ENCODE results near the gene PLVAP.

The PLVAP gene

DNA sequence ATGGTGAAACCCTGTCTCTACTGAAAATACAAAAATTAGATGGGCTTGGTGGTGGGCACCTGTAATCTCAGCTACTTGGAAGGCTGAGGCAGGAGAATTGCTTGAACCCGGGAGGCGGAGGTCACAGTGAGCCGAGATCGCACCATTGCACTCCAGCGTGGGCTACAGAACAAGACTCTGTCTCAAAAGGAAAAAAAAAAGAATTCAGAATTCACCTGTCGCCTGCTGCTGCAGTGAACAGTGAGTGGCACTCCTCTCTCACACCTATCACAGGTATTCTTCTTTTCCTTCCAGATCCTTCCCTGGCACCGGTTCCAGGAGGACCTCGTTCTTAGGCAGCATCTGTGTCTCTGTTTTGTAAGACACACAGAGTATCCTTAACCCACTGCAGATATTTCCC is 37.0 kb upstream of the PLVAP start:
- Histone ChIP-seq H3K9me3 (ENCODE audit: insufficient read depth, low read depth, low read length) (no peaks in the 10 kb centered on the region), H3K27me3 (ENCODE audit: insufficient read depth, low read length) (no peaks in the 10 kb centered on the region; the same call in 1 of the 2 replicates), H3K4me3 (ENCODE audit: low read length) (no peak overlapping the region), H3K9ac (ENCODE audit: low read depth, low read length) (no peak overlapping the region), H3K4me1 (ENCODE audit: insufficient read depth, low read length) (peaks cover 16% of the 10 kb centered on the region), H3K36me3 (ENCODE audit: insufficient read depth, low read length) (no peaks in the 10 kb centered on the region), H3K27ac (ENCODE audit: low read depth, low read length) (no peak overlapping the region; the same call in 1 of the 2 replicates)
- 91% methylated on average over 8 of the region's 8 CpGs for WGBS

DNA sequence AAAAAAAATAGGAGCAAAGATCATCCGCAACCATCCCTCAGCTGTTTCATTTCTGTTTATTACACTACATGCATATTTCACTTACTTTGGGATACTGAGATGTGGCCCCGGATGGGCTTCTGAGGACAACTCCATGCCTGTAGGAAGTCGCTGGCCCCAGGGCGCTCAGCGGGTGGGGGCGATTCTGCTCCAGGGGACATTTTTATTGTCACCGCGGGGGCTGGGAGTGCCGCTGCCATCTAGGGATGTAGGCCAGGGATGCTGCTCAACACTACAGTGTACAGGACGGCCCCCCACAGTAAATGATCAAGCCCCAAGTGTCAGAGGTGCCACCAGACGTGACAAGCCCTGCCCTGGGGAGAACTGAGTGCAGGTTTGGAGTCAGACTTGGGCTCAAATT is 34.7 kb upstream of the PLVAP start:
- no peaks in the 10 kb centered on the region; the same call in 1 of the 2 replicates for H3K27me3 ChIP-seq (ENCODE audit: insufficient read depth, low read length)
- no peak overlapping the region for H3K27ac ChIP-seq (ENCODE audit: low read depth, low read length)
- H3K9me3 ChIP-seq (ENCODE audit: insufficient read depth, low read depth, low read length) = no peaks in the 10 kb centered on the region
- H3K4me3 ChIP-seq (ENCODE audit: low read length) = no peak overlapping the region
- no peaks in the 10 kb centered on the region for H3K36me3 ChIP-seq (ENCODE audit: insufficient read depth, low read length)
- H3K9ac ChIP-seq (ENCODE audit: low read depth, low read length) = no peak overlapping the region
- 81% methylated on average over 11 of the region's 11 CpGs for WGBS
- H3K4me1 ChIP-seq (ENCODE audit: insufficient read depth, low read length) = peaks cover 15% of the 10 kb centered on the region

DNA sequence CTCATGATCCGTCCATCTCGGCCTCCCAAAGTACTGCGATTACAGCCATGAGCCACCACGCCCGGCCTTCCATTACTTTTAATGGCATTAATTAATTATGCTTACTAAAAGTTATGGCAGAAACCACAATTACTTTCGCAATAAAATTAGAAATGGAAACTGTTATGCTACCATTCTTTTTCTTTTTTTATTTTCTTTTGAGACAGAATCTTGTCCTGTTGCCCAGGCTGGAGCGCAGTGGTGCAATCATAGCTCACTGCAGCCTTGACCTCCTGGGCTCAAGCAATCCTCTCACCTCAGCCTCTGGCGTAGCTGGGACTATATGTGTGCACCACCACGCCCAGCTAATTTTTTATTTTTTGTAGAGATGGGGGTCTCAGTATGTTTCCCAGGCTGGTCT is 32.8 kb upstream of the PLVAP start:
- H3K4me3 ChIP-seq (ENCODE audit: low read length) = no peak overlapping the region
- H3K27me3 ChIP-seq (ENCODE audit: insufficient read depth, low read length) = no peaks in the 10 kb centered on the region
- no peak overlapping the region for H3K27ac ChIP-seq (ENCODE audit: low read depth, low read length)
- no peak overlapping the region for H3K9ac ChIP-seq (ENCODE audit: low read depth, low read length)
- no peaks in the 10 kb centered on the region for H3K36me3 ChIP-seq (ENCODE audit: insufficient read depth, low read length)
- H3K9me3 ChIP-seq (ENCODE audit: insufficient read depth, low read depth, low read length) = no peaks in the 10 kb centered on the region
- 94% methylated on average over 9 of the region's 9 CpGs for WGBS
- H3K4me1 ChIP-seq (ENCODE audit: insufficient read depth, low read length) = peaks cover 18% of the 10 kb centered on the region

DNA sequence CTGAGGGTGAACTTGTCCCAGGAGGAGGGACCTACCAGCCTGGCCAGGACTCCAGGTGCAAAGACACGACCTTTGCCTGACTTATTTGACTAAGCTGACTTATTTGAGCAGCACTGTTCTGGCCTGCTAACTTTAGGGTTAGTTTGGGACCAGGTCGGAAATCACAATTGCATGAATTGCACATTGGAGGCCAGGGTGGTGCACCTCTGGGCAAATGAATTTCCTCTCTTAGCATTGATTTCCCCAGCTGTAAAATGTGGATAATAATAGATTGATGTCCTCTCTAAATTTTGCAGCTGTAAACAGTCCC is 29.7 kb upstream of the PLVAP start:
- peak overlapping the region; percentile 30; the same call in 1 of the 2 replicates for H3K27ac ChIP-seq (ENCODE audit: low read depth, low read length)
- 84% methylated on average over 2 of the region's 2 CpGs for WGBS
- peaks cover 8% of the 10 kb centered on the region for H3K36me3 ChIP-seq (ENCODE audit: insufficient read depth, low read length)

DNA sequence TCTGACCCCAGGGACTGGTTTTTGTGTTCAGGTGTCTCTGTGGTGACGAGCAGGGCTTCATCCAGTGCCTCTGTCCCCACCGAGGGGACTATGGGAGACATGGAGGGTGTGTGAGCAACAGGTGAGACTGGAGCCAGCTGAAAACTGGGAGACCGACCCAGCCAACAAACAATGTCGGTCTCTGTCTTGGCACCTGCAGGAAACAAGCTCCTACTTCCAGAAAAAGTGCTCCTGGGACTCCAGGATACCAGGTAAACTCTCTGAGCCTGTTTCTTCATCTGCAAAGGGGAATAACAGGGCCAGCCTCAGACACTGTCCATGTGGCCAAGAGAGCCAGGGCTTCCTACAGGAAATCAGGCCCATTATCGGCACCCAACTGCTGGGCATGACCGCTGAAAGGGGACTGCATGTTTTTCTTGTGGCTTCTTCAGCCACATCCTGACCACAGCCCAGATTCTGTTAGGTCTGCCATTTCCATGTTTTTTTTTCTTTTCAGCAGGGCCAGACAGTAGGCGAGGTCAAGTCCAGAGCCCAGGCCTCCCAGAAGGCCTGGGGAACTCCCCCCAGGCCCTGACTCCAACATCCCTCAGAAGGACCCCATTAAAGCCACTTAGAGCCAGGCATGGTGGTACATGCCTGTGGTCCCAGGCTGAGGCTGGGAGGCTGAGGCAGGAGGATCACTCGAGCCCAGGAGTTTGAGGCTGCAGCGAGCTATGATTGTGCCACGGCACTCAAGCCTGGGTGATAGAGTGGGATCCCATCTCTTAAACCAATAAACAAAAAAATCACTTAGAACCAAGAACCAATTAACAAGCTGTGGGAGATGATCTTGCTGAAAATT is 29.1 kb upstream of the PLVAP start:
- no peaks in the 10 kb centered on the region for H3K27me3 ChIP-seq (ENCODE audit: insufficient read depth, low read length)
- H3K9me3 ChIP-seq (ENCODE audit: insufficient read depth, low read depth, low read length) = no peaks in the 10 kb centered on the region
- H3K4me1 ChIP-seq (ENCODE audit: insufficient read depth, low read length) = peaks cover 22% of the 10 kb centered on the region
- no peak overlapping the region for H3K4me3 ChIP-seq (ENCODE audit: low read length)
- 95% methylated on average over 10 of the region's 10 CpGs for WGBS
- no peak overlapping the region for H3K9ac ChIP-seq (ENCODE audit: low read depth, low read length)
- peaks cover 8% of the 10 kb centered on the region for H3K36me3 ChIP-seq (ENCODE audit: insufficient read depth, low read length)
- peak overlapping the region; percentile 87; the same call in 1 of the 2 replicates for H3K27ac ChIP-seq (ENCODE audit: low read depth, low read length)

More for the DNA sequence above, 29.7 kb upstream of the PLVAP start:
- no peak overlapping the region for H3K4me3 ChIP-seq (ENCODE audit: low read length)
- no peaks in the 10 kb centered on the region for H3K9me3 ChIP-seq (ENCODE audit: insufficient read depth, low read depth, low read length)
- peaks cover 22% of the 10 kb centered on the region for H3K4me1 ChIP-seq (ENCODE audit: insufficient read depth, low read length)
- H3K27me3 ChIP-seq (ENCODE audit: insufficient read depth, low read length) = no peaks in the 10 kb centered on the region
- no peak overlapping the region for H3K9ac ChIP-seq (ENCODE audit: low read depth, low read length)

DNA sequence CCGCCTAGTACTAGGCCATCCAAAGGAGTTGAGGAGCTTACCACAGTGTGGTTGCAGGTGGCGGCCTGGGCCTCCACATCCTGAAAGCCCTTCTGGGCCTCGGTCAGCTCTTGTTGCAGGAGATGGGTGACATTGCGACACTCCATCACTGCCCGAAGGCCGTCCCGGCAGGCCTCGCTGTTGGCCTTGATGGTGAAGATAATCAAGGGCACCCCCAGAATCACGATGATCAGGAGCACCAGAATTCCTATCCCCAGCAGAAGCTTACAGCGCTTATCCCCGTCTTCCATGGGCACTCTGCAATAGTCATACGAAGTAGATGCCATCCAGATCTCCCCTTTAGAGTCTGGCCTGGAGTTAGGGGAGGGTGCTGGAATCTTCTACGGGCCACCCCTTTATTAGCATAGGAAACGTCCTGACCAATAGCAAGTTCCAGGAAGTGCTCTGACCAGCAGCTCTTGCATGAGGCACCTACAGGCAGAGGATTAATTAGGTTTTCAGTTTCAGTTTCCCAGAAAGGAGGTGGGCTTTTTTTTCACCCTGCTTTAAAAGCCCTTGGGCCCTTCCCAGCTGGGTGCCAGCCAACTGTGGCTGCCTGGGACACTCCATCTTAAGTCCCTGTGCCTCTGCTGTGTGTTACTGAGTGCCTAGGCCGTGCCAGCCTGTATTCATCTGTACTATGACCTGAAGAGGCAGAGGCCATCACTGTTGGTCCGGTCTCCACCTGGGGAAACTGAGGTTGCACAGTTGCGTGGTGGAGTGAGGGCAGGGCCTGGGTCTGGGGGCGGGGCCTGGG is 28.3 kb upstream of the PLVAP start, which contains the start of gene BST2:
Gene BST2, minus strand, starts transcription at position 381 of the 796 bp plus-strand sequence. Its CDS starts 55 bp downstream, at position 326.
- H3K27ac ChIP-seq (ENCODE audit: low read depth, low read length) = peak within 1 kb of the TSS; percentile 87
- H3K4me1 ChIP-seq (ENCODE audit: insufficient read depth, low read length) = peaks cover 22% of the 10 kb centered on the region
- no peaks in the 10 kb centered on the region for H3K9me3 ChIP-seq (ENCODE audit: insufficient read depth, low read depth, low read length)
- H3K9ac ChIP-seq (ENCODE audit: low read depth, low read length) = peak within 1 kb of the TSS; percentile 77
- no peaks in the 10 kb centered on the region for H3K27me3 ChIP-seq (ENCODE audit: insufficient read depth, low read length)
- peaks cover 10% of the 10 kb centered on the region for H3K36me3 ChIP-seq (ENCODE audit: insufficient read depth, low read length)
- peak within 1 kb of the TSS; percentile 76 for H3K4me3 ChIP-seq (ENCODE audit: low read length)
- WGBS = 86% methylated on average over 18 of the region's 18 CpGs

DNA sequence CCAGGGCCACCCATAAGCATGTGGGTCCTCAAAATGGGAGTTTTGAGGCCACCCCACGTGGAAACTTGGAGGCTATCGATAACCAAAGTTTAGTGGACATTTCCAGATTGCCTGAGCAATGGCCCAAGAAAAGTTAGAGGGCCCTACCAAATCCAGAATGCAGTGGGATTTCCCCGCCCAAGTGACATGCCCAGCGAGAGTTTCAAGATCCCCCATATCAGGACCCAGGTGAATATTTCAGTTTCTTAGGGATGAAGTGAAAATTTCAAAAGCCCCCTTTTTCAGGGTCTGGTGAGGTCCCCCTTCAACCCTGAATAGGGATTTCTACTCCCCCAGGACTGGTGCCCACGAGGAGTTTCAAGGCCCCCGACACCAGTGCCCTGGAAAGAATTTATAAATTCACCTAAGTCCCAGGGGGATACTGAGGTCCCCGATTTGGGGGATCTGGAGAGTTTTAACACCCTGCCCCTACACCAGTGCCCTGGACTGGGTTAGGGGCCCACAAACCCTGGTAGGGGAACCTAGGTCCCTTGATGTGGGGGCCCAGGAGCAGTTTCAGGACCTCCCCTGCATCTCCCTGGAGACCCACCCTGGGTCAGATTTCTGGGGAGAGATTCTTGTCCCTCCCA is 27.6 kb upstream of the PLVAP start:
- peak overlapping the region; percentile 76 for H3K4me3 ChIP-seq (ENCODE audit: low read length)

DNA sequence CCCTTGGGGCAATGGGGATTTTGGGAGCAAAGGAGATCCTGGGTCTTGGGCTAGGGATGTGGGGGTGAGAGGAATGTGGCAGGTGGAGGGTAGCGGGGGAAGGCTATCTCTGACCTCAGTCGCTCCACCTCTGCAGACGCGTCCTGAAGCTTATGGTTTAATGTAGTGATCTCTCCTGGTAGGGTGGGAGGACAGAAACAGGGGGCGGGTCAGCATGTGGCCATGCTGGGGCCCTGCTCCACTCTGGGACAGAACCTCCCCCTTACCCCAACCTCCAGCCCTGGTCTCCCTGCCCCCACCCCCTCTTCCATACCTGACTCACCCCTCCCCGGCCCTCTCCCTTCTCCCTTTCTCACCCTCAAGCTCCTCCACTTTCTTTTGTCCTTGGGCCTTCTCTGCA is 26.9 kb upstream of the PLVAP start:
- peak overlapping the region; percentile 76 for H3K4me3 ChIP-seq (ENCODE audit: low read length)
- H3K27ac ChIP-seq (ENCODE audit: low read depth, low read length) = peak overlapping the region; percentile 87
- H3K27me3 ChIP-seq (ENCODE audit: insufficient read depth, low read length) = no peaks in the 10 kb centered on the region
- 14% methylated on average over 5 of the region's 6 CpGs for WGBS
- H3K4me1 ChIP-seq (ENCODE audit: insufficient read depth, low read length) = peaks cover 22% of the 10 kb centered on the region
- H3K36me3 ChIP-seq (ENCODE audit: insufficient read depth, low read length) = peaks cover 17% of the 10 kb centered on the region
- H3K9me3 ChIP-seq (ENCODE audit: insufficient read depth, low read depth, low read length) = no peaks in the 10 kb centered on the region
- peak overlapping the region; percentile 77 for H3K9ac ChIP-seq (ENCODE audit: low read depth, low read length)

More for the DNA sequence above, 27.6 kb upstream of the PLVAP start:
- peaks cover 22% of the 10 kb centered on the region for H3K4me1 ChIP-seq (ENCODE audit: insufficient read depth, low read length)
- no peaks in the 10 kb centered on the region for H3K27me3 ChIP-seq (ENCODE audit: insufficient read depth, low read length)
- H3K27ac ChIP-seq (ENCODE audit: low read depth, low read length) = peak overlapping the region; percentile 87
- peaks cover 17% of the 10 kb centered on the region for H3K36me3 ChIP-seq (ENCODE audit: insufficient read depth, low read length)
- peak overlapping the region; percentile 77 for H3K9ac ChIP-seq (ENCODE audit: low read depth, low read length)
- 85% methylated on average over 7 of the region's 7 CpGs for WGBS
- H3K9me3 ChIP-seq (ENCODE audit: insufficient read depth, low read depth, low read length) = no peaks in the 10 kb centered on the region

DNA sequence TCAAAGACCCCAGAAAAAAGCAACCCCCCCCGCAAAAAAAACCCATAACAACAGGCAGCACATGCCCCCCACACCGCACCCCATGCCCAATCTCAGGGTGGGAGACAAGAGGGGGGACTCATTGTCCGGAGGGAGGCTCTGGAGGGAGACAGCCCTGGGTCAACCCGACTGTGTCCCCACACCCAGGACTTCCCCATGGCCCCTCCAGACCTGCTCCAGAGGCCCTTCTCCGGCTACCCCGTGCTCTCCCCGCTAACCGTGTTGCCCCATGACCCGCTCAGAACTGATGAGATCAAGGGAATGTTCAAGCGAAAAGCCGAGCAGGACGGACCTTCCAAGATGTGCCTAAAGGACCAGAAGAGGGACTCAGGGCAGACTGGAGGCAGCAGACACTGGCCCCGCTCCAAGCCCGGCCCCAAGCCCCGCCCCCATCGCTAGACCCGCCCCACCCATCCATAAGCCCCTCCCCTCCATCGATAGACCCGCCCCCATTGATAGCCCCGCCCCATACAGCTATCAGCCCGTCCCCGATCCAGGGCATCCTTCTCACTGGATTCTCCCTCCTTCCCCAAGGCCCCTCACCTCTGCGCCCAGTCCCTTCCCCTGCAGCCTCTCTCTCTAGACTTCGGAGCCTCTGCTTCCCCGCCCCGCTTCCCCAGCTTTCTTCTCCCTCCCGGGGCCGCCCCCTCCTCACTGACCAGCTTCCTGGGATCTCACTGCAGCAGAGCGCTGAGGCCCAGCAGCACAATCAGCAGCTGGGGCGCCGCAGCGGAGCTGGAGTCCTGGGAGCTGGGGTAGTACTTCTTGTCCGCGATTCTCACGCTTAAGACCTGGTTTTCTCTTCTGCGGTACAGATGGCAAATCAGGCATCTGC is 26.1 kb upstream of the PLVAP start:
- no peaks in the 10 kb centered on the region for H3K27me3 ChIP-seq (ENCODE audit: insufficient read depth, low read length)
- peak overlapping the region; percentile 76 for H3K4me3 ChIP-seq (ENCODE audit: low read length)
- peak overlapping the region; percentile 63; the same call in 1 of the 2 replicates for H3K9ac ChIP-seq (ENCODE audit: low read depth, low read length)
- peak overlapping the region; percentile 87 for H3K27ac ChIP-seq (ENCODE audit: low read depth, low read length)
- 26% methylated on average over 29 of the region's 36 CpGs for WGBS
- H3K9me3 ChIP-seq (ENCODE audit: insufficient read depth, low read depth, low read length) = no peaks in the 10 kb centered on the region
- H3K4me1 ChIP-seq (ENCODE audit: insufficient read depth, low read length) = peaks cover 22% of the 10 kb centered on the region
- peaks cover 23% of the 10 kb centered on the region for H3K36me3 ChIP-seq (ENCODE audit: insufficient read depth, low read length)

DNA sequence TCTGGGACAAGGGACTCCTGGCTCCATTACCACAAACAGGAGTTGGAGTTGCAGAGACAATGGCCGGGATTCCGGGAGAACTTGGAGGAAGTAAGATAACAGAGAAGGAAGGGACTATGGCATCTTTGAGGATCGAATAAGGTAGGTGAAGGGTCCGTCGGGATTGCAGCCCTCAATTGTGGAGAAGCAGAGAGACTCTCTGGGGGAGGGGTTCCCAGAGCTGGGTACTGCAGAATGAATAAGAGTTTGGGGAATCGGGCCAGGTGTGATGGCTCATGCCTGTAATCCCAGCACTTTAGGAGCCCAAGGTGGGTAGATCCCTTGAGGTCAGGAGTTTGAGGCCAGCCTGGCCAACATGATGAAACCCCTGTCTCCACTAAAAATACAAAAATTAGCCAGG is 24.5 kb upstream of the PLVAP start:
- Histone ChIP-seq H3K9me3 (ENCODE audit: insufficient read depth, low read depth, low read length) (no peaks in the 10 kb centered on the region), H3K4me1 (ENCODE audit: insufficient read depth, low read length) (peaks cover 17% of the 10 kb centered on the region), H3K4me3 (ENCODE audit: low read length) (no peak overlapping the region), H3K9ac (ENCODE audit: low read depth, low read length) (no peak overlapping the region), H3K27me3 (ENCODE audit: insufficient read depth, low read length) (no peaks in the 10 kb centered on the region), H3K36me3 (ENCODE audit: insufficient read depth, low read length) (peaks cover 25% of the 10 kb centered on the region), H3K27ac (ENCODE audit: low read depth, low read length) (no peak overlapping the region)
- WGBS = 92% methylated on average over 6 of the region's 6 CpGs

Data from HUES64 (cell line).